ENCODE data around the gene OR2T34.
"Not testable (repeated sequence)": the region's sequence is repeated elsewhere in the genome, so short reads cannot be mapped to it uniquely, and the experiment has no call there.

The OR2T34 gene

GRCh38 chr1:248551027-248551426, 23.5 kb downstream of the OR2T34 start:
- DNase-seq, result not testable (repeated sequence)

GRCh38 chr1:248547383-248547782, 27.2 kb downstream of the OR2T34 start:
- DNase-seq, result not testable (repeated sequence)

GRCh38 chr1:248537449-248537848, 37.1 kb downstream of the OR2T34 start:
- DNase-seq, result not testable (repeated sequence)

Data from stimulated activated CD4-positive, alpha-beta T cell treated with anti-CD3 and anti-CD28 coated beads, Interleukin-12 subunit alpha, Interleukin-12 subunit beta, amount 100 ng/mL, for 4 hours (primary cell).